ENCODE results near the gene FAM204A.

Gene FAM204A

DNA sequence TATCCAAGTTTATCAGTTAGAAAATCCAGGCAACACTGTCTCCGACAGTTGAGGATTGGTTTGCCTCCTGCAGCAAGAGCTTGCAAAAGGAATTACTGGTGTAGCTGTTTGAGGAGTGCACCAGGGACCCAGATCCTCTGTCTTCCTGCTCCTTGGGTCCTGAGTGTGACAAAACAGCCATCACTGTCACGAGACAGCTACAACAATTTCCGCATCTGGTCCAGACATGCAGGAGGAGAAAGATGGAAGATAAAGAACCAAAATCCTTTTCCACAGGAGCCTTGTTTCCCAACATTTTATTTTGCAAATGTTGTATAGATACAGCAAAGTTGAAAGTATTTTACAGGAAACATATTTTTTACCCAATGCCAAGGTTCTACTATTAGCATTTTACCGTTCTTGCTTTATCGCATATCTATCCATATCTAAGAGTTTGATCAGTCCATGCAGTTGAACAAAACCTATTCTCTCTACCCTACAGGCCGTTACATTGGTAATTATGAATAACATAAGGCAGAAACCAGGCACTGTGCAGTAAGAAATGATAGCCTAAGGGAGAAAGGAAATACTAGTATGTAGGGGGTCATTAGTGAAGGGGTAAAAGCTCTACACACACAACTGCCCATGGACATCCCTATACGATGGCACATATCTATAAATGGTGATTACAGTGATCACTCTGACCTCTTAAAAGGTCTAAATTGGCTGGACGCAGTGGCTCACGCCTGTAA, 54.9 kb downstream of the FAM204A start:
- Histone ChIP-seq H3K27ac (ENCODE audit: insufficient read depth, low read depth, low read length, poor library complexity, severe bottlenecking) (no peak overlapping the region), H3K36me3 (ENCODE audit: control insufficient read depth, insufficient read depth, low read length) (no peaks in the 10 kb centered on the region), H3K27me3 (ENCODE audit: control insufficient read depth, insufficient read depth, low read length, poor library complexity, severe bottlenecking) (no peaks in the 10 kb centered on the region), H3K9me3 (ENCODE audit: control insufficient read depth, low read length) (no peaks in the 10 kb centered on the region), H3K4me3 (ENCODE audit: insufficient read depth, low read depth, low read length) (no peak overlapping the region), H3K4me1 (ENCODE audit: control insufficient read depth, insufficient read depth, low read length) (peaks cover 9% of the 10 kb centered on the region)
- WGBS, 2 experiments = 95 to 96% methylated on average over 9 of the region's 9 CpGs

DNA sequence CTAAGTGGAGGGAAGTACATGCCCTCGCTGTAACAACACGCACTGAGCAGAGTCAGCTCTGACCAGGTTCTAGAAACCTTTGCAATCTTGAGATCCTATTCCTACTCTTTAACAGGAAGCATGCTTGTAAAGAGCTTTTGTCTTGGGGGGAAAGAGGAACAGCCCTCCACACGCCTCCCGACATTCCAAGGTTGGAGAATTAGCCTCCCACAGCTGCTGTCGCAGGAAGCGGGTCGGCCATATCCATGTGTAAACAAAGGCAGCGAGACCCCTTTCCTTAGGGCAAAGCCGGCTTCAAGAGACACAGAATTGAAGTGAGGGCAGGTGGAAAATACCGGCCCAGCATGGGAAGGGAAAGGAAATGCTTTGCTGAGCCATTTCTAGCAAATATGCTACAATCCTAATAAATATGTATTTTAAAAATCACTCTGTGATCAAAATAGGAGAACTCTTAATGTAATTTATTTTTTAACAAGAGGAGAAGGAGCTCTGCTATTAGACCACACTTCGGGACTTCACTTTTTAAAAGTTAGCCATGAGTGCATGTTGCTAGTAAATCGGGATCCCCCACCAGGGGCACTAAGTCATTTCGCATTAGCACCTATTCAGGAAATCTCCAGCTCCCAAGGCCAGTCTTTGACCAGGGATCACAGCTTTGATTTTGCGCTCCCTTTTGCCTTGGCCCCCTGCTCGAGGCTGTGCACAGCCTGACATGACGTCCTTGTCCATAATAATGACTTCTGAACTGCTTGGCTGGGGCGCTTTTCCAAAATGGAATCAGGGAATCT, 55.9 kb downstream of the FAM204A start:
- Histone ChIP-seq H3K4me1 (ENCODE audit: control insufficient read depth, insufficient read depth, low read length) (peaks cover 9% of the 10 kb centered on the region), H3K27me3 (ENCODE audit: control insufficient read depth, insufficient read depth, low read length, poor library complexity, severe bottlenecking) (no peaks in the 10 kb centered on the region), H3K27ac (ENCODE audit: insufficient read depth, low read depth, low read length, poor library complexity, severe bottlenecking) (no peak overlapping the region), H3K9me3 (ENCODE audit: control insufficient read depth, low read length) (no peaks in the 10 kb centered on the region), H3K4me3 (ENCODE audit: insufficient read depth, low read depth, low read length) (no peak overlapping the region), H3K36me3 (ENCODE audit: control insufficient read depth, insufficient read depth, low read length) (no peaks in the 10 kb centered on the region)
- 69 to 70% methylated on average over 17 of the region's 17 CpGs for WGBS, 2 experiments

DNA sequence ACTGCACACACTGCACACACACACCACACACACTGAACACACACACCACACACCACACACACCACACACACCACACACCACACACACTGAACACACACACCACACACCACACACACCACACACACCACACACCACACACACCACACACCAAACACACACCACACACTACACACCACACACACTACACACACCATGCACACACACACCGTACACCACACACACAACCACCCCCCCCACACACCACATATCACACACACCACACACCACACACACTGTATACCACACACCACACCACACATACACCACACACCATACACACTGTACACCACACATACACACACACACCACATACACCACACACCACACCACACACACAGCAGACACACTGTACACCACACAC, 59.5 kb downstream of the FAM204A start:
- Histone ChIP-seq H3K27ac (ENCODE audit: insufficient read depth, low read depth, low read length, poor library complexity, severe bottlenecking) (no peak overlapping the region), H3K4me1 (ENCODE audit: control insufficient read depth, insufficient read depth, low read length) (peaks cover 9% of the 10 kb centered on the region), H3K4me3 (ENCODE audit: insufficient read depth, low read depth, low read length) (no peak overlapping the region), H3K9me3 (ENCODE audit: control insufficient read depth, low read length) (no peaks in the 10 kb centered on the region), H3K27me3 (ENCODE audit: control insufficient read depth, insufficient read depth, low read length, poor library complexity, severe bottlenecking) (no peaks in the 10 kb centered on the region), H3K36me3 (ENCODE audit: control insufficient read depth, insufficient read depth, low read length) (no peaks in the 10 kb centered on the region)
- 88 to 96% methylated on average over 1 of the region's 1 CpG for WGBS, 2 experiments

DNA sequence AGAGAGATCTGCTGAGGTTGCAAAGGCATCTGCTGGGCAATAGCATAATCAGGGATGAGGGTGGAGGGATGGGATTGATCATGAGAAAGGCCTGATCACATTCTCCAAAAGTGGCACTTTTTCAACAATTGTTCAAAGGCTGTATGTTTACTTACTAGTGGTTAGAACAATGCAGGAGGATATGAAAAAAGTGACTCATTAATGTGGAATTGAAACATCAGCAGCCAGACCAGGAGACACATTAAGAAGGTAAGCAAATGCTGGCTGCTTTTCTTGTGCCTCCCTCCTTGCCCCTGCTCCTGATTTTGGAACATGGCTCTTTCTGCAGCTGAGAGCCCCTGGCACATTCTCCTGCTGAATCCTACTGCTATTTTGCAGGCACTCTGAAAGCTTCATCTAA, 63.5 kb downstream of the FAM204A start:
- Histone ChIP-seq H3K36me3 (ENCODE audit: control insufficient read depth, insufficient read depth, low read length) (no peaks in the 10 kb centered on the region), H3K27me3 (ENCODE audit: control insufficient read depth, insufficient read depth, low read length, poor library complexity, severe bottlenecking) (no peaks in the 10 kb centered on the region), H3K4me3 (ENCODE audit: insufficient read depth, low read depth, low read length) (no peak overlapping the region), H3K27ac (ENCODE audit: insufficient read depth, low read depth, low read length, poor library complexity, severe bottlenecking) (no peak overlapping the region), H3K4me1 (ENCODE audit: control insufficient read depth, insufficient read depth, low read length) (no peaks in the 10 kb centered on the region), H3K9me3 (ENCODE audit: control insufficient read depth, low read length) (no peaks in the 10 kb centered on the region)

DNA sequence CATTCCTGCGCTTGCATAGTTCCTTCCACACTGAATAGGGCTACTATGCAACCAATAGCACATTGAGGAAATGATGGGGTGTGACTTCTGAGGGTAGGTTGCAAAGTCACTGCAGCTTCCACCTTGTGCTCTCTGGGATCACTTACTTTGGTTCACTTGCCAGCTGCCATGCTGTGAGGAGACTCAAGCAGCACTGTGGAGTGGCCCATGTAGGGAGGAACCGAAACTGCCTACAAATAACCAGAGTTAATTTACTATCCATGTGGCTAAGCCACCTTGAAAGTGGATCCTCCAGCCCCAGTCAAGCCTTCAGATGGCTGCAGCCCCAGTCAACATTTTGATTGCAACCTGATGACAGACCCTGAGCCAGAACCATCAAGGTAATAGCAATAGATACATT, 64.3 kb downstream of the FAM204A start:
- Histone ChIP-seq H3K4me1 (ENCODE audit: control insufficient read depth, insufficient read depth, low read length) (no peaks in the 10 kb centered on the region), H3K36me3 (ENCODE audit: control insufficient read depth, insufficient read depth, low read length) (no peaks in the 10 kb centered on the region), H3K4me3 (ENCODE audit: insufficient read depth, low read depth, low read length) (no peak overlapping the region), H3K9me3 (ENCODE audit: control insufficient read depth, low read length) (no peaks in the 10 kb centered on the region), H3K27me3 (ENCODE audit: control insufficient read depth, insufficient read depth, low read length, poor library complexity, severe bottlenecking) (no peaks in the 10 kb centered on the region), H3K27ac (ENCODE audit: insufficient read depth, low read depth, low read length, poor library complexity, severe bottlenecking) (no peak overlapping the region)
- WGBS, 2 experiments = 90 to 97% methylated on average over 2 of the region's 2 CpGs

DNA sequence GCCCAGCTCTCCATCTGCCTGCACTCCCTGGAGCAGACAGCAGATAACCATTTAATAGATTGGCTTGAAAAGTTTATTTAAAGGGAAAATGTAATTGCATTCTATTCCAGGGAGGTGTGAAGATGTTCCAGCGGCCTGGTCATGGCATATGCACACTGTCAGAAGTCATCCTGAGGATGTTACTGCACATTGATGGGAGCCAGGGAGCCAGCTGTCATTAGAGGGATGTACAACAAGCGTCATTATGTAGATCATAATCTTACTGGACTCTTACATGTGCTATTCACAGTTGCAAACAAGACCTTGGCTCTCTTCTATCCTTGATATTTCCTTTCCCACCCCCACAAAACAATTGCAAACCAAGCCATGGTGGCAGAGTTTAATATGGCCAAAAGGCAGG, 65.4 kb downstream of the FAM204A start:
- no peaks in the 10 kb centered on the region for H3K27me3 ChIP-seq (ENCODE audit: control insufficient read depth, insufficient read depth, low read length, poor library complexity, severe bottlenecking)
- H3K36me3 ChIP-seq (ENCODE audit: control insufficient read depth, insufficient read depth, low read length) = no peaks in the 10 kb centered on the region
- 93 to 97% methylated on average over 2 of the region's 2 CpGs for WGBS, 2 experiments

DNA sequence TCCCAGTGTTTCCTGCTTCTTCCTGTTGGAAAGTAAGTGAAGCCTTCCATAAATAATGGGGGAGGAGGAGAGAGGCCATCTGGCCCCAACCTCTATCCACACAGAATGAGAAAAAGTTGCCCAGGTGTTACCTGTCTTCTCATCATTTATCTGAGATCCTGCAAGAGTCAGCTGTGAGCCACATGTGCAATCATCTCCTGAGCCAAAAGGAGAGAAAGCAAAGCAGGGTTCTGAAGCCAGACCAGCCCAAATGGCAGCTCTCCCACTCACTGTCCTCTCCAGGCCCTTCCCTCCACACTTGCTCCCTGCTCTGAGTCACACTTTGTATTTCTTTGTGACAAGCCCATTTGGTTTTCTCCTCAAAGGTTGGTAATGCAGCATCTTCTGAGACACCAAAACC, 65.9 kb downstream of the FAM204A start:
- no peaks in the 10 kb centered on the region for H3K27me3 ChIP-seq (ENCODE audit: control insufficient read depth, insufficient read depth, low read length, poor library complexity, severe bottlenecking)
- H3K36me3 ChIP-seq (ENCODE audit: control insufficient read depth, insufficient read depth, low read length) = no peaks in the 10 kb centered on the region
- H3K9me3 ChIP-seq (ENCODE audit: control insufficient read depth, low read length) = no peaks in the 10 kb centered on the region
- H3K4me3 ChIP-seq (ENCODE audit: insufficient read depth, low read depth, low read length) = no peak overlapping the region
- peaks cover 3% of the 10 kb centered on the region for H3K4me1 ChIP-seq (ENCODE audit: control insufficient read depth, insufficient read depth, low read length)
- H3K27ac ChIP-seq (ENCODE audit: insufficient read depth, low read depth, low read length, poor library complexity, severe bottlenecking) = no peak overlapping the region

More for the DNA sequence above, 65.4 kb downstream of the FAM204A start:
- Histone ChIP-seq H3K4me1 (ENCODE audit: control insufficient read depth, insufficient read depth, low read length) (peaks cover under 1% of the 10 kb centered on the region), H3K4me3 (ENCODE audit: insufficient read depth, low read depth, low read length) (no peak overlapping the region), H3K9me3 (ENCODE audit: control insufficient read depth, low read length) (no peaks in the 10 kb centered on the region), H3K27ac (ENCODE audit: insufficient read depth, low read depth, low read length, poor library complexity, severe bottlenecking) (no peak overlapping the region)

DNA sequence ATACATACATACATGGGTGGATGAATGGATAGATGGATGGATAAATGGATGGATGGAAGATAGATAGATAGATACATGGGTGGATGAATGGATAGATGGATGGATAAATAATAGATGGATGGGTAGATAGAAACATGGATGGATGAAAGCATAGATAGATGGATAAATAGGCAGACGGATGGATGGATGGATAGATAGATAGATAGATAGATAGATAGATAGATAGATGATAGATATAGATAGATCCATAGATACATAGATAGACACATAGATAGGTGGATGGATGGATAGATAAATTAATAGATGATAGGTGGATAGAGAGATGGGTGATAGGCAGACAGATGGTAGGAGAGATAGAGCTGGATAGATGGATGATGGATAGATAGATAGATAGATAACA, 68.5 kb downstream of the FAM204A start:
- H3K4me3 ChIP-seq (ENCODE audit: insufficient read depth, low read depth, low read length) = no peak overlapping the region

DNA sequence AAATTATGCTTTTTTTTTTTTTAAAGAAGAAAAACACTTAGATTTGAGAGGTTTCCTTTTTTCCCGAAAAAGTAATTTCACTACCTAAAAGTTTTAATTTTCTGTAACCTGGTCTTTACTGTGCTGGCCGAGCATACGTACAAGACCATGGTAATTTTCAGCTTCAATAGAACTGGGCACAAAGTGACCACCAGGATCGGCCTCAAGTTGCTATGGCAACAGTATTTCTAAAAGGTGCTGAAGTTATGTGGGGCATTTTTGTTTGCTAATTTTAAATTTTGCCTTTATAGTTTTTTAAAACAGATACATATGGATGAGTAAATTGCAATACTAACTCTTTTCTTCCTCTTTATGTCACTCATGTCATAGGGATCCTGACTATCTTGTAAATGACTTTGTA, 69.4 kb downstream of the FAM204A start:
- Histone ChIP-seq H3K36me3 (ENCODE audit: control insufficient read depth, insufficient read depth, low read length) (no peaks in the 10 kb centered on the region), H3K4me3 (ENCODE audit: insufficient read depth, low read depth, low read length) (no peak overlapping the region), H3K4me1 (ENCODE audit: control insufficient read depth, insufficient read depth, low read length) (peaks cover 3% of the 10 kb centered on the region), H3K9me3 (ENCODE audit: control insufficient read depth, low read length) (no peaks in the 10 kb centered on the region), H3K27ac (ENCODE audit: insufficient read depth, low read depth, low read length, poor library complexity, severe bottlenecking) (no peak overlapping the region), H3K27me3 (ENCODE audit: control insufficient read depth, insufficient read depth, low read length, poor library complexity, severe bottlenecking) (peaks cover 2% of the 10 kb centered on the region)
- 60 to 64% methylated on average over 4 of the region's 4 CpGs for WGBS, 2 experiments

More for the DNA sequence above, 68.5 kb downstream of the FAM204A start:
- Histone ChIP-seq H3K9me3 (ENCODE audit: control insufficient read depth, low read length) (no peaks in the 10 kb centered on the region), H3K36me3 (ENCODE audit: control insufficient read depth, insufficient read depth, low read length) (no peaks in the 10 kb centered on the region), H3K27me3 (ENCODE audit: control insufficient read depth, insufficient read depth, low read length, poor library complexity, severe bottlenecking) (no peaks in the 10 kb centered on the region), H3K4me1 (ENCODE audit: control insufficient read depth, insufficient read depth, low read length) (peaks cover 3% of the 10 kb centered on the region), H3K27ac (ENCODE audit: insufficient read depth, low read depth, low read length, poor library complexity, severe bottlenecking) (no peak overlapping the region)
- WGBS, 2 experiments = 86 to 100% methylated on average over 1 of the region's 1 CpG

DNA sequence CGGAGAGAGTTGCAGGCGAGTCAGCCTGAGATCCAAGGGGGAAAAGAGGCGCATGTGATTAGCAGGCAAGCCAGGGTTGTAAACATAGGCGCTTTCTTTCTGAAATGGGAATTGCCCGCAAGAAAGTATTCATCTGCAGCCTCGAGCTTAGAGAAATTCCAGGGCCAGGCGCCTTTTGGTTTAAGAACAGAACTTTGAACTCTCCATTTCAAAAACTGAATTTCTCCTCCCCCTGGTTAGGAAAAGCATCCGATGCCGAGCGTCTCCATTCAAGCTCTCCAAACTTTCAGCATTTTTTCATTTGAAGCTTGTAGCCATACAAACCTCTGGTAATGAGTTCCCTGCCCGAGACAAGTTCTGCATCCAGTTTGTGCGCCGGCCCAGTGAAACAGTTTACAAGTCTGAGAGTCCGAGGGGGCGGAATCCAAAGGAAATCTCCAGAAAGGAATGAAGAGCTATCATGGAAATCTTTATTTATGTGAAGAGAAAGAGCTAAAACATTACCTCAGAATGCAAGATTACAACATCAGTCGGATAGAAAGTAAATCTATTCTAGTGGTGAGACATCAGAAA, 69.9 kb downstream of the FAM204A start:
- Histone ChIP-seq H3K4me3 (ENCODE audit: insufficient read depth, low read depth, low read length) (no peak overlapping the region), H3K9me3 (ENCODE audit: control insufficient read depth, low read length) (no peaks in the 10 kb centered on the region), H3K27ac (ENCODE audit: insufficient read depth, low read depth, low read length, poor library complexity, severe bottlenecking) (no peak overlapping the region), H3K4me1 (ENCODE audit: control insufficient read depth, insufficient read depth, low read length) (peaks cover 3% of the 10 kb centered on the region), H3K36me3 (ENCODE audit: control insufficient read depth, insufficient read depth, low read length) (no peaks in the 10 kb centered on the region), H3K27me3 (ENCODE audit: control insufficient read depth, insufficient read depth, low read length, poor library complexity, severe bottlenecking) (peaks cover 7% of the 10 kb centered on the region)
- 9 to 11% methylated on average over 15 to 16 of the region's 16 CpGs for WGBS, 2 experiments
